D341Med (cell line): ENCODE results near the gene KLKB1.
"Not testable (repeated sequence)": the region's sequence is repeated elsewhere in the genome, so short reads cannot be mapped to it uniquely, and the experiment has no call there.

ENCODE experiments used
- DNase-seq: peaks from one replicate; pipeline ENCODE4 v3.0.0; 2012; ENCODE audit warnings: low spot score

The KLKB1 gene

DNA sequence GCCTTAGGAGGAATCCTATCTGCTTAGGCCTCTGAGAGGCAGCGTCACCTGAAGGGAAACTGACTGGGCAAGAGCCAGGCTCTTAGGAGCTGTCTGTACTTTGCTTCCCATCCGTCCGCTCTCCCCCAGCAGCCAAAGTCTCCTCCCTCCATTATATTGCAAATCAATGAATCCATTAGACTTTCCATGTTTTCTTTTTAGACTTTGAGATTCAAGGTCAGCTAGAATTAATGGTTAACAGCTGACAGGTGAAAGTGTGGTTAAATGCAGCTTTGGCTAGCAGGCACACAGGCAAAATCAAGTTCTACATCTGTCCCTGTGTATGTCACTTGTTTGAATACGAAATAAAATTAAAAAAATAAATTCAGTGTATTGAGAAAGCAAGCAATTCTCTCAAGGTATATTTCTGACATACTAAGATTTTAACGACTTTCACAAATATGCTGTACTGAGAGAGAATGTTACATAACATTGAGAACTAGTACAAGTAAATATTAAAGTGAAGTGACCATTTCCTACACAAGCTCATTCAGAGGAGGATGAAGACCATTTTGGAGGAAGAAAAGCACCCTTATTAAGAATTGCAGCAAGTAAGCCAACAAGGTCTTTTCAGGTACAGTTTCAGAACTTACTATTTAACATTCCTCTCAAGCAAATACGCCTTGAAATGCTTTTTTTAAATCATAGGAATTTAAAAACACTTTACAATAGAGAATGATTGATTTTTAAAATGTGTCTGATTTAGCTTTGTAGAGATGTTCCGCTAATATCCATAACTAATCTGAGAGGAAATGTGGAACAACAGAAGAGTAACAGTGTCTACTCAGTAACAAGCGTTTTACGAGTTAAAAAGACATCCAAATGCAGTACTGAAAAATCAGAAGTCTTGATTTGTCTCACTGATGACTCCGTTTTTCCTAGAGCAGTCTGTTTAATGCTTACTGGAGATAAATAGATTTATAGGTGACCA is 38.7 kb downstream of the KLKB1 start, which contains the start of gene F11:
TSS of gene F11 (plus strand) at position 507 of the 970 bp plus-strand sequence. CDS start 948 bp downstream, outside the sequence.
- no peak for DNase-seq

DNA sequence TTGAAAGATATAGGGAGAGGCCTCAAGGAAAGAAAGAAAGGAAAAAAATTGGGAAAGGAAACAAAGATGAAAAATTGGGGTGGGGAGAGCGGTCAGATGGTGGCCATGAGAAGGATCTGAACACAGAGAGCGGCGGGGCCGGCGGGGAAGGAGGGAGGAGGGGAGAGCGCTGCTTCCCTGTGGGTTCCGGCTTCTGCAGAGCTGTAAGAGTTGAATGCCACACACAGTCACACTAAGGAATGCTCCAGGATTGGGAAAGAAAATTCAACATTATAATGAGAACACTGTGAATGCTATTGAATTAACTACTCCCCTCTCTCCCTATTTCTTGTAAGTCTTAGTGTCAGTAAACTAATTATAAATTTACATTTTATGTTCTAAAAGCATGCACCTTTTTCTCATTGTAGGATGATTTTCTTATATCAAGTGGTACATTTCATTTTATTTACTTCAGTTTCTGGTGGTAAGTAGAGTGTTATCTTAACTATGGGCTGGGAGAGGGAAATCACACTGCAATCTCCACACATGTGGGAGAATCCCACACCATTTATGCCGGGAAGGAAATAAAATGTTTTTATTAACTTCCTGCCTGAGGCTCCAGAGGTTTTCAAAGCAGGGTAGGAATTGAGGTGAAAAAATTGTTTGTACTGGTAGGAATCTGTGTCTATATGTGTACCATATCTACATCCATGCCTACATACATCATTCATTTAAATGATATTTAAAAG is 39.6 kb downstream of the KLKB1 start:
- no peak for DNase-seq

DNA sequence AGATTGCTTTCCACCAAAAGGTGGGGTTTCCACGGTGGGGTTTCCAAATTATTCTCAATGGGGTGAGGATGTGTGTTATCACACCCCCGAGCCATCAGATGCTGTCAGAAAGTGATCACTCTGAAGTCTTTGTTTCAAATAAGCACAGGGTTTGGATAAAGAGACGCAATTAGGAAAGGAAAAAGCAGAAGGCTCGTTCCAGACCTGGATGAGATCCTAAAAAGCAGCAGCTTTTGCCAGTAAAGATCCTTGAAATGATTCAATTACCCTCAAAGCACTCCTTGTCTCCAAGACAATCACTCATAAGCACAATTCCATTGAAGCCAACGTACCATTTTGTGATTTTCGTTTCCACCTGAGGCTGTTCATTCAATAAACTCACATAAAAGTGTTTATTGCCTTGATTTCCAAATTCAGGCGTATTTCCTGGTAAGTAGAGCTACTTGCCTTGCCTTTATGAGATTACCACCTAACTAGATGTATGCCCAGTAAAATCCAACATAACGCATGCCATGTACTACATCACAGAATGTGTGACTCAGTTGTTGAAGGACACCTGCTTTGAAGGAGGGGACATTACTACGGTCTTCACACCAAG is 43.9 kb downstream of the KLKB1 start:
- DNase-seq: no peak

GRCh38 chr4:186272699-186273391 is 45.5 kb downstream of the KLKB1 start:
- DNase-seq: no peak

GRCh38 chr4:186273392-186273789 is 46.1 kb downstream of the KLKB1 start:
- not testable (repeated sequence) for DNase-seq

- DNase-seq: no peak
Observed at GRCh38 chr4:186283311-186283710, 56.0 kb downstream of the KLKB1 start.

GRCh38 chr4:186285147-186285546 is 57.8 kb downstream of the KLKB1 start:
- DNase-seq: no peak

DNA sequence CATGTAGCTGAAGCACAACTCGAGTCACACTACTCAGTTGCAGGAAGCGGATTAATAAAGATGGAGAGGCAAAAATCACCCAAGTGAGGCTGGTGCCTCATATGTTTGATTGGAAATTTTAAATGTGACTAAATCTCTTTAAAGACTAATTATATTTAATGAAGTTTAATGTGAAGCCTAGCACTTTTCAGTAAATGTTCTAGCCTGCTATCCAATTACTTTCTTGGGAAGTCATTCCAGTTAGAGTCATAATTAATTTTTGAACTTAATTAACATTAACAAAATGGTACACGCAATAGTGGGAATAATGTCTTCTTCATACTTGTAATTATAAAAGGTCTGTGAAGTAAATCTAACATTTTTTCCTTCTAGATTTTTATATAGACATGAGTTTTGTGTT is 59.3 kb downstream of the KLKB1 start:
- DNase-seq: no peak

DNA sequence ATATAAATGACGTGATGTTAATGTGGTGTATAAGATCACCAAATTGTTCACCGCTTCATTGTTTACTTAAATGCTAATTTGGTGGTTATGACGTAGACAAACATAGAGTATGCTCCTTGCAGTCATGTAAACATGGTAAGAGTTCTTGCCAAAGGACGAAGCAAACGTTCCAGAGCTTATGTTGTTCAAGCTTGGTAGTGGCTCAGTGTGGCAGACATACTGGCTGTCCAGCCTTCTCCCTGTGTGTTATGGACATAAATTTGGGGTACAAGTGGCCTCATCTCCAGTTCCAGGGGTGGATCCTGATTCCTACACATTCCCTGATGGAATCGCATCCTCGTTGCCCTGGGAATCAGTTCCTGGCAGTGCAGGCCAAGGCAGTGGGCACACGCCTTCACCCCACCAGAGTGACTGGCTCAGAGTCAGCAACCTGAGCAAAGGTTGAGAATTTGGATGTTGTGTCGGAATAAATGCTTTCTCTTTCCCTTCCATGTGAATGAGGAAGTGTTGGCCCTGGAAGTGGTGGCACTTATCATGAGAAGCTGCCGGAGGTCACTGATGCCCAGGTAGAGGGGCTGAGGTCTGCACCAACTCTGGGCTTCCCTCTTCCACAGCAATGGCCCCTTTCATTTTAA is 64.1 kb downstream of the KLKB1 start:
- DNase-seq: no peak

GRCh38 chr4:186294160-186294559 is 66.9 kb downstream of the KLKB1 start:
- DNase-seq: no peak

- DNase-seq: no peak
Observed at GRCh38 chr4:186296481-186296880, 69.2 kb downstream of the KLKB1 start.

- peak; percentile 60 for DNase-seq
Observed at GRCh38 chr4:186297013-186297645, 69.8 kb downstream of the KLKB1 start.

- DNase-seq: peak; percentile 41
Observed at GRCh38 chr4:186298031-186298647, 70.8 kb downstream of the KLKB1 start.

DNA sequence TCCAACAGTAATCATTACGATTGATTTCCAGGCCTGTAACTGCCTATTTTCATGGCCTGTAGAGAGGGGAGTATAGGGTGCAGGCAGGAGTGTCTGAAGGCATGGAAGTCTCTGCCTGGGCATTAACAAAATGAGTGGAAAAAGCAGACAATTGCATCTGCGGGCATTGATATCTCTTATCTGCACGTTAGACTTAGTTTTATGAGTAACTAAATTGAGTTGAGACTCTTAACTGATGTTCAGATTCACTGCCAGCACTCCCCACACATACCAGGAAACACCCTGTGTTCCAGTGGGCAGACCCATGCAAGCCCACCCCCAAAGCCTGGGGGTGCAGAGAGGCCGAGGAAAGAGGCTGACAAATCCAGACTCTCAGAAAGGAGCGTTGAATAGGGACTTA is 72.0 kb downstream of the KLKB1 start:
- no peak for DNase-seq

- no peak for DNase-seq
Observed at GRCh38 chr4:186300659-186301390, 73.5 kb downstream of the KLKB1 start.

GRCh38 chr4:186304216-186304615 is 76.9 kb downstream of the KLKB1 start:
- DNase-seq: no peak

DNA sequence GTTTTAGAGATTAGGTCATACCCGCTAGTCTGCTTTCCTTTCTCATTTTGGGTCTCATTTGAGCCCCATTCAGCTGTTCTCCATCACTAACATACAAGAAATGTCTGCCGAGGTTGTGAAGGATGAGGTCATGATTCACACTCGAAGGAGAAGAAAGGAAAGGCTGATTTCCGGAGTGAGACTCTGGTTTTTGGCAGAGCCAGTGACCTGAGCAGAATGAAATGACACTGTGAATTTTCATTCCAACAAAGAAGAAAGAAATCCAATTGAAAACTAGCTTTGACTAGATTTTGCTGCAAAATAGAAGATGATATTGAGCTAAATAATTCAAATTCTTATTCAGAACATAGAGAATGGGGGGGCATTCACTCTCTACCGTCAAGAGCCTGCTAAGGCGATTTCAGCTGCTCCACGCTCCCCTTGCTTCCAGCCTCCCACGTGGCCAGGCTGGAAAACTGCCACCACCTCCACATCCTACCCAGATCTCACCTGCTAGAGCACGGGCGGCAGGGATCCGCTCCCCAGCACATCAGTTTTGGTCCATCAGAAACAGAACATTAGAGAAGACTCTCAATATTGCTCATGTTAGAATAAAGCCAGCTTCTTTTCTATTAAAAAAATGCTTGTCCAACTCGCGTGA is 77.7 kb downstream of the KLKB1 start:
- DNase-seq: no peak

DNA sequence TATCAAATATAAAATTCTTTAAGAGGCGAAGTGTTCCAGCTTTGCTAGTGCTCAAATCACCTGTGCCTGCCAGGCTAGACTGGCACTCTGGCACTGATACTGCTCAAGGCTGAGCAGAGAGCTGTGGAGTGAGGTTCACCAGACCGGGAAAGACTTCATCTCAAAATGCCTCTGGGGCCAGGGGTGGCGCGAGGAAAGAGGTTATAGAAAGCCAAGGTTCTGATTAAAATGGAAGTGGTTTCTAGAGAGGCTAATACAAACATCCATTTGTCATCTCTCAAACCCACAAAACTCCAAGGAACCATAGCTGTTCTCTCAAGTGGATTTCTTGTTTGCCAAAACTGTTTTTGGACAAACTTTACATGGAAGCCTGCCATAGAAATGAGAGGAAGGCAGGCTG is 80.2 kb downstream of the KLKB1 start:
- no peak for DNase-seq

DNA sequence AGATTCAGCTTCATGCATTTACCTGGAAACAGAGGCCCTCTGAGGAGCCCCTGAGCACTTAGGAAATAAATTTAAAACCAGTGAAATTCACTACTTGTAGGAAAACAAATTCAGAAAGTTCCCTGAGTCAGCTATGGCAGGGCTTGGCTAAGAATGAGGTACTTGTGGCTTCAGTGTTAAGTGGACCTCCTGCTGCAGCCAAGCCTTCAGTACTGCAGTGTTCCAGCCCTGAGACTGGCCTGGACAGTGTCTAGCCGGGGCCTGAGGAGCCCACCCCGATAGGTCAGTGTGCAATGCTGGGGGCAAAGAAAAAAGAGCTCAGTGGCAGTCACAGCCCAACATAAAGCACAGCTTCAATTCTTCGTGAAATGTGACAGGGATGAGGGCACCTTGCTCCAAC is 80.6 kb downstream of the KLKB1 start:
- no peak for DNase-seq
